Stimulated activated CD4-positive, alpha-beta T cell treated with anti-CD3 and anti-CD28 coated beads, Interleukin-2, amount 100 ng/mL, for 4 hours (primary cell): Measurements from ENCODE around the gene LGALS1.
"Not testable (repeated sequence)": the region's sequence is repeated elsewhere in the genome, so short reads cannot be mapped to it uniquely, and the experiment has no call there.

Experiments used
- DNase-seq: peaks from one replicate; pipeline ENCODE4 v3.0.0-alpha.2; 2020; ENCODE audit warnings: low read depth

Gene LGALS1

GRCh38 chr22:37639070-37639760 is 36.2 kb upstream of the LGALS1 start, which contains the start of gene SH3BP1:
Gene SH3BP1 (plus strand): TSS chr22:37639669. CDS start chr22:37639788, 119 bp downstream.
- peak; percentile 36 for DNase-seq

DNA sequence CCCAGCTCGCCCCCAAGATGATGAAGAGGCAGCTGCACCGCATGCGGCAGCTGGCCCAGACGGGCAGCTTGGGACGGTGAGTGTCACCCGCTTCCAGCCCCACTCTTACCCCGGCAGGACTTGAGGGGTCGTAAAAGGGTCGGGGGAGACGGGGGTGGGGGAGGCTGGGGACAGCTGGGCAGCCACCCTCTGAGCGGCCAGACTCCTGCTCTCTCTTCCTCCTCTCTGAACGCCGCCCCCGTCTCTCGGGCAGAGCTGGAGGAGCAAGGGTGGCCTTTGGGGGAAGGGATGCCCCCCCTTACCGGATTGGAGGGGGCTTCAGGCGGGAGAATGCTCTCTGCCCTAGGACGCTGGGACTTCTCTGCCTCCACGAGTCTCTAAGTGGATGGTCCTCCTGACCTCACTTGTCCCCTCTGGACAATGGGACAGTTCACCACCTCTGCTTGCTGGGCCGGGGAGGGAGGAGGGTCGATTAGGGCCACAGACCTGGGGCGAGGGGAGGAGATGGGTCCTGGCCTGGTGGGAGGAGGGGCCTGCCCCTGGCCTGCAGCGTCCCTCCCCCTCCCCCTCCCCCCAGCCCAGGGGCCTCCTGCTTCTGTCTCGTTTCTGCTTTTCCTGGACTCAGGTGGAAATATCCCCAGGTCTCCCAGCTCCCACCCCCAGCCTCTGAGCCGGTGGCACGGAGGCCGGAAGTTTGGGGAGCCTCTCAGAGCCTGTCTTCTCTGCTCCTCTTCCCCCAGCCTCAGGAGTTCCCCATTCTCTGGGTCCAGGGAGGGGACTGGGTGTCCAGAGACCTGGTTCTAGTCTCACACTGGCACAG is 35.5 kb upstream of the LGALS1 start:
- DNase-seq, result no peak

DNA sequence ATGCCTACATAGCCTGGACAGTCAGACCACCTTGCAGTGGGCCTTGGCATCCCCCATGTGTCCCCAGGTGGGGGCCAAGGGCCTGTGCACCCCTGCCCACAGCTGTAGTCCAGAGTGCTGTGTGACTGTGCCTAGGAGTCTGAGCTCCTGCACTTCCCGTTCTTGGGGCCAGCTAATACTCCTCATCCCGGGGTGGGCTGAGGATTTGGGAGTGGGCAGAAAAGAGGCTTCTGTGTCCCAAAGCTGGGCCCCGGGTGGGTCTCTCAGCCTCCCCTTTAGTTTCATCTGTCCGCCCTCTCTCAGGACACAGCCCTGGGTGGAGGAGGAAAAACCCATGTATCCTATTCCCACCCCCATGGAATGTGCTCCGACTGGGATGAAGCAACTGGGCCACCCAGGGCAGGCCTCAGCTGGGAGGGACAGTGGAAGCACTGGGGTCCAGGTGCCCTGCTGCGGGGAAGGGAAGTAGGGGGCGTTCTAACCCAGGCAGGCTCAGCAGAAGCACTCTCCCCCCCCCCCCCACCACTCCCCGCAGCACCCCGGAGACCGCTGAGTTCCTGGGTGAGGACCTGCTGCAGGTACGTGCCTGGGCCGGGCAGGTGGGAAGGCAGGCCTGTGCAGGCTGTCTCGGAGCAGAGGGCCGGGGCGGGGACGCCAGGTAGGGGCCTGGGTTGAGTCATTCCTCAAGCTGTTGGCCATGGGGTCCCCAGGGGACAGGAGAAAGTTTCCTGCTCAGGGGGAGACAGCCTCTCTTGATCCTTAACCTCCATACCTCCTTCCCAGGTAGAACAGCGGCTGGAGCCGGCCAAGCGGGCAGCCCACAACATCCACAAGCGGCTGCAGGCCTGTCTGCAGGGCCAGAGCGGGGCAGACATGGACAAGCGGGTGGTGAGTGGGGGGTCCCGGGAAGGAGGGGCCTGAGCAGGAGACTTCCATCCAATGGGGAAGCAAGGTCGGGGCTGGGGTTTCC is 34.6 kb upstream of the LGALS1 start:
- DNase-seq, result no peak

DNA sequence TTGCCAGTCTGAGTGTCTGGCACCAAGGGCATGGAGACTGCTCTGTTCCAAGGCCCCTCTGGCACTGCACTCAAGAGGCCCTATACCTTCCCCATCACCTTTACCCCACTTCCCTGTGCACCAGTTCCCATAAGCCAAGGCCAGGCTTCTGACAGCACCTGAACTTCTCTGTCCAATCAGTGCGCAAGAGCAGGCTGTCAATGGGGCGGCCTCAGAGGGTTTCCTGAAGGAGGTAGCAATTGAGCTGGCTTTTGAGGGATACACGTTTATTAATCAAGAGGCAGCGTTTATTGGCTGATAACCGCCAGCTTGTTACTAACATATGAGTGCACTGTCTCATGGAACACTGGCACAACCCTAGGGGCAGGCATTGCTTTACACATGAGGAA is 33.9 kb upstream of the LGALS1 start:
- DNase-seq, result no peak

DNA sequence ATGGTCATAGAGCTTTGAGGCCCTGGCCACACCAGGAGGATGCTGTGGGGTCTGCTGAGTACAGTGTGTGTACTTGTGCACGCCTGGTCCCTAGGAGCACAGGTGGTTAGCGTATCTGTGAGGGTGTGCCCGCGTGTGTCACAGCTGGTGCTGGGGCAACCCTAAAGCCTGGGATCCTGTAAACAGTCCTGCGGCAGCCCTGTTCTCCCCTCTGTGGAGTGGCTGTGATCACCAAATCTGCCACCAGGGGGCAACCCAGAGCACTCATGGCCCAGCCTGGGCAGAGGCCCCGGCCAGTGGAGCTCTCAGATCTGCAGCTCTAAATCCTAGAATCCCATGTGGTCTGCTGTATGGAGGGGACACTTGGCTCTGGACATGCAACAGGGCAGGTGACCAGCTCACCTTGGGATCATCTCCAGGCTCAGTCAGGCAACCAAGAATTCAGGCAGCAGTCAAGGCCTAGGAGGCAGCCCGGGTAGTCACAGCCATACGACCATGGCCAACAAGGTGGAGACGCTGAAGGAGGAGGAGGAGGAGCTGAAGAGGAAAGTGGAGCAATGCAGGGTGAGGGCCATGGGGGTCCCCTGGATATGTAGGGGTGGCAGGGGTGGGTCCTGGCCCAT is 32.1 kb upstream of the LGALS1 start:
- DNase-seq, result peak; percentile 75

GRCh38 chr22:37647317-37647716 is 28.1 kb upstream of the LGALS1 start:
- no peak for DNase-seq

DNA sequence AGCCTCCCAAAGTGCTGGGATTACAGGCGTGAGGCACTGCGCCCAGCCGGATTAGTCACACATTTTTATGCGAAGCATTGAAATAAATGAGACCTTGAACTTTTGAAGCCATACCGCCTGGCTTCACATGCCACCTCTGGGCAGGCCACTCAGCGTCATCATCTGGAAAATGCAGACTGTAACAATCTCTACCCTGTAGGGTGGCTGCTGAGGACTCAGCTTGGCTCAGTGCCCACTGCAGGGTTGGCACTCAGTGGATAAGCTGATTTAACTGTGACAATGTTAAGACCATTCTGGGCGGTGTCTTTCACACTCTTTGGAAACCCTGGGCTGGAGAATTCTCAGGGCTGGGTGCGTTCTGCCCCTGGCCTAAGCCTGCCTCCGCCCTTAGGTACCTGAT is 27.5 kb upstream of the LGALS1 start:
- DNase-seq, result no peak

DNA sequence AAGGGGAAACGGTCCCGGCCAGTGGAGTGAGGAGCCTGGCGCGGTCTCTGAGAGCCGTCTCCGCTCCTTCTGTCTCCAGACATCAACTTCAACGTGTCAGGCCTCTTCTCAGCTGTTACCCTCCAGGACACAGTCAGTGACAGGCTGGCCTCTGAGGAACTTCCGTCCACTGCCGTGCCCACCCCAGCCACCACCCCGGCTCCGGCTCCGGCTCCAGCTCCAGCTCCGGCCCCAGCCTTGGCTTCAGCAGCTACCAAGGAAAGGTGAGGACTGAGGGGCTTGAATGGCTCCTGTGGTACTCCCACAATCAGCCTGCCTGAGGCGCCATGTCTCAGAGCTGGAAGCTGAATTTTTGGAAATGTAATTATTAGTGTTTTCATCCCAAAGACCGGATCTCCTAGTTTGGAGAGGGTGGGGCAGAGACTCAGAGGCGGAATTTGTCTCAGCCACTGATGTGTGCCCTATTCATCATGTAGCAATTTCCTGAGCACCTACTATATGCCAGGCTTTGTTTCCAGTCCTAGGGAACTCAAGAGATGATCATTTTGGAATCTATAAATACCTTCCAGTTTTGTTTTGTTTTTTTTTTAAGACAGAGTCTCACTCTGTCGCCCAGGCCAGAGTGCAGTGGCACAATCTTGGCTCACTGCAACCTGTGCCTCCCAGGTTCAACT is 24.8 kb upstream of the LGALS1 start:
- DNase-seq, result no peak

- no peak for DNase-seq
These were observed 20.7 kb upstream of the LGALS1 start for GRCh38 chr22:37654563-37655251.

DNA sequence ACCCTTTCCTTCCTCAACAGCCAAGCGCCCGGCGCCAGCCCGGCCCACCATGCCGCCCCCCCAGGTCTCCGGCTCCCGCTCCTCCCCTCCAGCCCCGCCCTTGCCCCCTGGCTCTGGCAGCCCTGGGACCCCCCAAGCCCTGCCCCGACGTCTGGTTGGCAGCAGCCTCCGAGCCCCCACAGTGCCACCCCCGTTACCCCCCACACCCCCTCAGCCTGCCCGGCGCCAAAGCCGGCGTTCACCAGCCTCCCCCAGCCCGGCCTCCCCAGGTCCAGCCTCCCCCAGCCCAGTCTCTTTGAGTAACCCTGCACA is 20.2 kb upstream of the LGALS1 start:
- DNase-seq, result no peak

DNA sequence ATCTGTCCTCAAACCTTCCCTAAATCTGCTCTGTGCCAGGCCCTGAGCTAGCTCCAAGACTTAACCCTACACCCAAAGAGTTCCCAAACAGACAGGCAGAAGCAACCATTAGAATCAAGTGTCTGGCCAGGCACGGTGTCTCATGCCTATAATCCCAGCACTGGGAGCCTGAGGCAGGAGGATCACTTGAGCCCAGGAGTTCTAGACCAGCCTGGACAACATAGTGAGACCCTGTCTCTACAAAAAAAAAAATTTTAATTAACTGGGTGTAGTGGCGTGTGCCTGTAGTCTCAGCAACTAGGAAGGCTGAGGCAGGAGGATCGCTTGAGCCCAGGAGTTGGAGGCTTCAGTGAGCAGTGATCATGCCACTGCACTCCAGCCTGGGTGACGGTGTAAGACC is 18.9 kb upstream of the LGALS1 start:
- DNase-seq, result not testable (repeated sequence)

GRCh38 chr22:37657590-37658132 is 17.8 kb upstream of the LGALS1 start:
- no peak for DNase-seq

DNA sequence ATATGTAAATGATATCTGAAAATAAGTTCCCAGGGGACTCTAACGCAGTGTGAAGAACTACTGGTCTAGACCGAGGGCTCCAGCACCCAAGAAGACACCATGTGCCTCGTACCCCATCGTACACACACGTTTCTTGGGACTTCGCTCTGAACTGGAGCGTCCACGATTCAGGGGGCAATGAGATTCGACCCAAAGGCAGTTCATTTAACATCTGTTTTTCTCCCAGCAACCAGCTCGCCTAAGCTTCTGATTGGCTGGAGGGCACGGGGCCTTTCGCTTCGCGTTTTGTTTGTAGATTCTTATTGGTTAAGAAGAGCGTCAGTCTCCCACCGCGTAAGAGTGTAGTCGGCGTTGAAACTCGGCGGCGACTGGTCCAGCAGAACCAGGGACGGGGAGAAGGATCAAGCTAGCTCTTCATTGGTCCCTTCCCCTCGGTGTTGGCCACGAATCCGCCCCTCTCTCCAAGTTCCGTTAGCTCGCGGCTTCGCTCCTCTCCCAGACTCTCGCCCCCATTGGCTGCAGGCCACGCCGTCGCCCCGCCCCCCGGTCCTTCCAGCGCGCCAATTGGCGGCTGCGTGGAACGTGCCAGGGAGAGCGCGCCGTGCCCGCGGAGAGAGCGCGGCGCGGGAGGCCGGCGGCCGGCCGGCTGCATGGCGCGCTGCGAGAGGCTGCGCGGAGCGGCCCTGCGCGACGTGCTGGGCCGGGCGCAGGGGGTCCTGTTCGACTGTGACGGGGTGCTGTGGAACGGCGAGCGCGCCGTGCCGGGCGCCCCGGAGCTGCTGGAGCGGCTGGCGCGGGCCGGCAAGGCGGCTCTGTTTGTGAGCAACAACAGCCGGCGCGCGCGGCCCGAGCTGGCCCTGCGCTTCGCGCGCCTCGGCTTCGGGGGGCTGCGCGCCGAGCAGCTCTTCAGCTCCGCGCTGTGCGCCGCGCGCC is 17.0 kb upstream of the LGALS1 start, which contains the start of gene PDXP:
TSS of gene PDXP (plus strand) at position 591 of the 933 bp plus-strand sequence. CDS start at position 651, 60 bp downstream.
- peak; percentile 96 for DNase-seq

DNA sequence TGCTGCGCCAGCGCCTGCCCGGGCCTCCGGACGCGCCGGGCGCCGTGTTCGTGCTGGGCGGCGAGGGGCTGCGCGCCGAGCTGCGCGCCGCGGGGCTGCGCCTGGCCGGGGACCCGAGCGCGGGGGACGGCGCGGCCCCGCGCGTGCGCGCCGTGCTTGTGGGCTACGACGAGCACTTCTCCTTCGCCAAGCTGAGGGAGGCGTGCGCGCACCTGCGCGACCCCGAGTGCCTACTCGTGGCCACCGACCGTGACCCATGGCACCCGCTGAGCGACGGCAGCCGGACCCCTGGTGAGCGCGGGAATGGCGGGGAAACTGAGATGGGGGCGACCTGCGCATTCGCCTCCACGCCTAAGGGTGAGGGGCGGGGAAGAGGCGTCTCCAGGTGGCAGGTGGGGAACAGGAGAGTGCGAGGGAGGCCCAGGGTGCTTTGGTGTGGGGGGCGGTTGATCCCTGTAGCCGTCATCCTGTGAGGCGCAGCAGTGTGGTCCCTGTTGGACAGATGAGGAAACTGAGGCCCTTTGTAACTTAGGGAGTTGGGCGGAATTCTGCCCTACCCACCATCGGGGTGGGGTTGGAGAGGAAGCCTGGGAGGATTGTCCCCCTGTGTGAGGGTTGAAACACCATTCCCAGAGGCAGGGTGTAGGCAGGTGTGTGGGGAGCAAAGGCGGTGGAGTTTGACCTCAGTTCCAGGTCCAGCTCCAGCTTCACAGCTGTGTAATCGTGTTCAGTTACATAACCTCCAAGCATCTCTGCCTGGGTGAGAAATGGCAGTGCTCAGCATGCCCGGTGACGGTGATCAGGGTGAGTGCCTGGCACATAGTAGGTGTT is 16.2 kb upstream of the LGALS1 start:
- no peak for DNase-seq

DNA sequence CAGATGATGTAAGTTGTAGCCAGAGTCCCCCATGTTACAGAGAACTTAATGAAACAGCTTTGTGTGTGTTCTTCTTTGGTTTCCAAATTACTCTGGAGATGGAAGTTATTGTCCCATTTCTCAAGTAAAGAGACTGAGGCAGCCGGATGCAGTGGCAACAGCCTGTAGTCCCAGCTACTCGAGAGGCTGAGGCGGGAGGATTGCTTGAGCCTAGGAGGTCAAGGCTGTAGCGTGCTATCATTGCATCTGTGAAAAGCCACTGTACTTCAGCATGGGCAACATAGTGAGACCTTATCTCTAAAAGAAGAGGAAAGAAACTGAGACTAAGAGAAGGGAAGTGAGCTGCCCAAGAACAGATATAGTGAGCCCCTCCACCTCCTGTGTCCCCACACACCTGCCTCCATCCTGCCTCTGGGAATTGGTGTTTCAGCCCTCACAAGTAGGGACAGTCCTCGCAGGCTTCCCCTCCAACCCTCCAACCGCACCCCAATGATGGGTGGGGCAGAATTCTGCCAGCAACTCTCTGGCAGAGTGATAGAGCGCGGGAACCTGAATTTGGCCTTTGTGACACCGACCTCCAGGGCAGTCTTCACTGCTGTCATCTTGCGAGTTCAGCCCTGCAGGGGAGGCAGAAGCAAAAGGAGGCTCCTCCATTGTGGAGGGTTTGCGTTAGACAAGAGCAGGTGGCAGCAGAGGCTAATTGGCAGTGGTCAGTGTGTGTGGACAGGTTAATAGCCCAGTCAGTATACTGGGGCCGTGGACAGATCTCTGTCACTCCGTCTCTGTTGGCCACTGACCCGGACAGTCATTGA is 15.3 kb upstream of the LGALS1 start:
- DNase-seq, result no peak

DNA sequence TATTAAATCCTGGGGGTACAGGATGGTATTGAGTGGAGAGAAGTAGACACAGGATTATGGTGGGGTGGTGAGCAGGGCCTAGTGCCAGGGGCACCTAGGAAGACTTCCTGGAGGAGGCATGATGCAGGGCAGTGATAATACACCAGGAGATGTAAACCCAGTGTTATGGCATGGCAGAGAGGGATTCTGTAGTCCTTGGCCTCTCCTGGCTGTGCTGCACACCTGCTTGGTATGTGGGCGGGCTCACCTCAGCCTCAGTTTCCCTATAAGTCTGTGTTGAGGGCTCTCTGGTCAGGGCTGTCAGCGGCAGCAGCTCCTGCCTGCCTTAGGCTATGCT is 14.8 kb upstream of the LGALS1 start:
- DNase-seq, result no peak

DNA sequence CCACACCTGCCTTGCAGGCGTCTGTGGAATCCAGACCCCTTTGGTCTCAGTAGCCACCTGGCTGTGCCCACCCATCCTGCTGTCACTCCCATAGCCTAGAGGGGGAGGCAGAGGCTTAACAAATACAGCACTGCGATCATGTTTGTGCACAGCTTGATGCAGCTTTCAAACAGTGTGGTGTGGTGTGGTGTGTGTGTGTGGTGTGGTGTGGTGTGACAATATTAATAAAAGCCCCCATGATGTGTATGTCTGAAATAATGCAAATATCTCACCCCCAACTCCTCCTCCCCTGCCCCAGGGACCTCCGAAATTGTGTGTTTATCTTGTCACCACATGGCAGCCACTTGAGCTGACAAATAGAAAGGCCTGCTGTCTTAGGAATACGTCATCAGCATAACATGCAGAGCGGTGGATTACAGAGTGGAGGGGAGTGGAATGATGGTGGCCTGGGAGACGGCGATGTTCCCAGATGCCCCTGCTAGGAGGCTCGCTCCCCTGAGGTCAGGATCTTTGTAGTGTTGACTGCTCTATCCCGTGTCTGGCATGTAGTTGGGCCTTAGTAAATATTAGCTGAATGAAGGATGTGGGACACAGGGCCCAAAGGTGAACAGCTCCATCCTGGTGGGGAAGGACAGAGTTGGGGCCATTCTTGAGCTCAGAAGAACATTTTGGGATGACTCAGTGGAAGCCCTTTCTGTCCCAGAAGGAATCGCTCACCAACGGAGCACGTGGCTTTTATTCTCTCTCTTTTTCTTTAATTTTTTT is 14.1 kb upstream of the LGALS1 start:
- DNase-seq, result no peak
